ENCODE data around the gene LRRC52.

- TF ChIP-seq POLR2A (IDR thresholded peaks at IDR 0.05) = no peak
- no peak for TF ChIP-seq POLR2AphosphoS5 (IDR thresholded peaks at IDR 0.05)
These were observed 49.4 kb downstream of the LRRC52 start for GRCh38 chr1:165592945-165593823.

Data from suprapubic skin (tissue), 4 donors.